NT2/D1 (cell line): Measurements from ENCODE around the gene MAML3.

Experiments used
- DNase-seq: peaks from one replicate; pipeline ENCODE4 v3.0.0-alpha.2; 2011; ENCODE audit warnings: low read depth, low spot score
- H3K27me3 ChIP-seq: 2 replicates; pipeline ENCODE4 v1.6.0; 2011; ENCODE audit warnings: mild to moderate bottlenecking; ENCODE audit not compliant: insufficient read length, insufficient read depth
- H3K36me3 ChIP-seq: 2 replicates; pipeline ENCODE4 v1.6.1; 2011; ENCODE audit warnings: mild to moderate bottlenecking, low read length, mixed read lengths; ENCODE audit not compliant: insufficient read depth, insufficient read length
- H3K4me1 ChIP-seq: 2 replicates; pipeline ENCODE4 v1.5.1; 2011; ENCODE audit not compliant: insufficient read depth, insufficient read length
- H3K4me3 ChIP-seq: 2 replicates; pipeline ENCODE4 v1.5.1; 2011; ENCODE audit warnings: low read depth; ENCODE audit not compliant: insufficient read length
- H3K9ac ChIP-seq: 2 replicates; pipeline ENCODE4 v1.6.0; 2011; ENCODE audit warnings: low read depth; ENCODE audit not compliant: insufficient read length
- H3K9me3 ChIP-seq: 2 replicates; pipeline ENCODE4 v1.5.1; 2011; ENCODE audit warnings: mild to moderate bottlenecking, low read length; ENCODE audit not compliant: insufficient read depth
- SUZ12 ChIP-seq: IDR thresholded peaks from 2 replicates; pipeline ENCODE4 v1.6.1; 2011; ENCODE audit not compliant: insufficient read length, insufficient read depth; ENCODE audit errors: extremely low read depth
- YY1 ChIP-seq: IDR thresholded peaks from 2 replicates; pipeline ENCODE4 v1.6.1; 2011; ENCODE audit not compliant: insufficient read length, insufficient read depth
- ZNF274 ChIP-seq: IDR thresholded peaks from 2 replicates; pipeline ENCODE4 v1.6.1; 2011; ENCODE audit warnings: mild to moderate bottlenecking, low read depth, low read length

The MAML3 gene

GRCh38 chr4:139880841-139881240 lies 273.1 kb downstream of the MAML3 start:
- H3K4me1 ChIP-seq: peaks cover 3% of the 10 kb centered on the region
- H3K27me3 ChIP-seq: no peaks in the 10 kb centered on the region
- no peak for DNase-seq
- H3K9me3 ChIP-seq: no peaks in the 10 kb centered on the region
- TF ChIP-seq ZNF274: no peak
- no peak for TF ChIP-seq YY1
- no peak for TF ChIP-seq SUZ12
- H3K36me3 ChIP-seq: no peaks in the 10 kb centered on the region
- H3K9ac ChIP-seq: no peak overlapping the region
- no peak overlapping the region for H3K4me3 ChIP-seq

- no peak overlapping the region for H3K4me3 ChIP-seq
- no peaks in the 10 kb centered on the region for H3K36me3 ChIP-seq
- peaks cover 3% of the 10 kb centered on the region for H3K4me1 ChIP-seq
- H3K9me3 ChIP-seq: peaks cover 9% of the 10 kb centered on the region; the same call in 1 of the 2 replicates
- no peak for DNase-seq
- TF ChIP-seq YY1 (no peak), ZNF274 (no peak), SUZ12 (no peak)
- H3K9ac ChIP-seq: no peak overlapping the region
- no peaks in the 10 kb centered on the region for H3K27me3 ChIP-seq
Measured at GRCh38 chr4:139878050-139878449, 275.9 kb downstream of the MAML3 start.

GRCh38 chr4:139876337-139876941 lies 277.5 kb downstream of the MAML3 start:
- H3K9ac ChIP-seq: no peak overlapping the region
- peaks cover 9% of the 10 kb centered on the region; the same call in 1 of the 2 replicates for H3K9me3 ChIP-seq
- TF ChIP-seq SUZ12: no peak
- TF ChIP-seq ZNF274: no peak
- TF ChIP-seq YY1: no peak
- H3K36me3 ChIP-seq: no peaks in the 10 kb centered on the region
- H3K4me1 ChIP-seq: peaks cover 3% of the 10 kb centered on the region
- H3K27me3 ChIP-seq: no peaks in the 10 kb centered on the region
- H3K4me3 ChIP-seq: no peak overlapping the region
- no peak for DNase-seq

GRCh38 chr4:139875411-139875825 lies 278.6 kb downstream of the MAML3 start:
- TF ChIP-seq SUZ12 (no peak), ZNF274 (no peak), YY1 (no peak)
- Histone ChIP-seq H3K4me3 (no peak overlapping the region), H3K36me3 (no peaks in the 10 kb centered on the region), H3K9ac (no peak overlapping the region), H3K4me1 (peaks cover 3% of the 10 kb centered on the region), H3K27me3 (no peaks in the 10 kb centered on the region), H3K9me3 (peaks cover 9% of the 10 kb centered on the region; the same call in 1 of the 2 replicates)
- peak; percentile 76 for DNase-seq

GRCh38 chr4:139873111-139873860 lies 280.7 kb downstream of the MAML3 start:
- Histone ChIP-seq H3K9ac (no peak overlapping the region), H3K4me3 (no peak overlapping the region), H3K9me3 (peaks cover 9% of the 10 kb centered on the region; the same call in 1 of the 2 replicates), H3K4me1 (peaks cover 3% of the 10 kb centered on the region), H3K27me3 (no peaks in the 10 kb centered on the region), H3K36me3 (no peaks in the 10 kb centered on the region)
- DNase-seq: no peak
- TF ChIP-seq SUZ12 (no peak), ZNF274 (no peak), YY1 (no peak)

GRCh38 chr4:139872274-139872673 lies 281.7 kb downstream of the MAML3 start:
- Histone ChIP-seq H3K9me3 (peaks cover 9% of the 10 kb centered on the region; the same call in 1 of the 2 replicates), H3K4me1 (peaks cover 3% of the 10 kb centered on the region), H3K4me3 (no peak overlapping the region), H3K36me3 (no peaks in the 10 kb centered on the region), H3K27me3 (no peaks in the 10 kb centered on the region), H3K9ac (no peak overlapping the region)
- no peak for TF ChIP-seq SUZ12
- TF ChIP-seq YY1: no peak
- TF ChIP-seq ZNF274: no peak
- DNase-seq: no peak

GRCh38 chr4:139869810-139870209 lies 284.2 kb downstream of the MAML3 start:
- Histone ChIP-seq H3K4me1 (no peaks in the 10 kb centered on the region), H3K36me3 (no peaks in the 10 kb centered on the region), H3K4me3 (no peak overlapping the region), H3K9ac (no peak overlapping the region), H3K27me3 (no peaks in the 10 kb centered on the region), H3K9me3 (peaks cover 9% of the 10 kb centered on the region; the same call in 1 of the 2 replicates)
- TF ChIP-seq SUZ12: no peak
- TF ChIP-seq ZNF274: no peak
- TF ChIP-seq YY1: no peak
- no peak for DNase-seq
